ENCODE results near the gene LIME1.
"Not testable (repeated sequence)": the region's sequence is repeated elsewhere in the genome, so short reads cannot be mapped to it uniquely, and the experiment has no call there.

LIME1 gene

GRCh38 chr20:63718996-63719395 lies 17.5 kb upstream of the LIME1 start:
- no peak overlapping the region for H2BK15ac ChIP-seq (ENCODE audit: low read length)
- peaks cover 4% of the 10 kb centered on the region for H3K79me1 ChIP-seq (ENCODE audit: low read depth, low read length)
- no peak overlapping the region for H3K23ac ChIP-seq (ENCODE audit: low read depth, low read length, poor library complexity)
- H2AK5ac ChIP-seq (ENCODE audit: low read depth, low read length) = no peak overlapping the region
- H2BK5ac ChIP-seq (ENCODE audit: low read length) = no peak overlapping the region
- H3K9me3 ChIP-seq (replicated peaks in 1 of 2; ENCODE audit: control insufficient read depth in 2 of 2, insufficient read depth in 1 of 2, low read depth in 1 of 2, low read length in 2 of 2) = peaks cover 2 to 38% of the 10 kb centered on the region in 2 donors
- H2AFZ ChIP-seq (ENCODE audit: low read length) = no peak overlapping the region
- no peak overlapping the region for H3K4ac ChIP-seq (ENCODE audit: low read length)
- WGBS, 2 donors (ENCODE audit: extremely low coverage in 2 of 2, insufficient read length in 2 of 2, insufficient replicate concordance in 1 of 2) = no CpG with 5 or more reads among the region's 2 CpGs
- no peak overlapping the region for H3K4me2 ChIP-seq (ENCODE audit: insufficient read depth, low read length, poor library complexity, severe bottlenecking)
- H3K27me3 ChIP-seq (ENCODE audit: control insufficient read depth in 3 of 3, insufficient read depth in 3 of 3, low read depth in 1 of 3, low read length in 3 of 3) = no peaks in the 10 kb centered on the region
- H3K9ac ChIP-seq (ENCODE audit: low read depth, low read length, poor library complexity) = no peak overlapping the region
- H3K14ac ChIP-seq (ENCODE audit: low read length) = no peak overlapping the region
- H3K27ac ChIP-seq (replicated peaks; ENCODE audit: low read length) = no peak overlapping the region
- H3K18ac ChIP-seq (ENCODE audit: low read length) = no peak overlapping the region
- no peak overlapping the region for H2BK120ac ChIP-seq (ENCODE audit: low read depth, low read length)
- no peaks in the 10 kb centered on the region for H3K4me1 ChIP-seq (ENCODE audit: control insufficient read depth in 2 of 2, insufficient read depth in 1 of 2, low read depth in 1 of 2, low read length in 2 of 2)
- no peak overlapping the region for H2BK12ac ChIP-seq (ENCODE audit: low read length)
- H3K4me3 ChIP-seq (ENCODE audit: low read length in 2 of 2) = no peak overlapping the region
- H3K36me3 ChIP-seq (replicated peaks in 1 of 2; ENCODE audit: control insufficient read depth in 2 of 2, insufficient read depth in 2 of 2, low read length in 2 of 2) = peaks cover 14 to 71% of the 10 kb centered on the region in 2 donors
- no peak overlapping the region for H4K8ac ChIP-seq (ENCODE audit: low read depth, low read length)
- H4K91ac ChIP-seq (ENCODE audit: low read depth, low read length, poor library complexity) = no peak overlapping the region
- DNase-seq (ENCODE audit: low spot score) = no peak

- not testable (repeated sequence) for H2BK5ac ChIP-seq (ENCODE audit: low read length); H3K23ac ChIP-seq (ENCODE audit: low read depth, low read length, poor library complexity); H3K27me3 ChIP-seq (ENCODE audit: control insufficient read depth in 3 of 3, insufficient read depth in 3 of 3, low read depth in 1 of 3, low read length in 3 of 3); H3K4me3 ChIP-seq (ENCODE audit: low read length in 2 of 2); H3K27ac ChIP-seq (replicated peaks; ENCODE audit: low read length); H2BK15ac ChIP-seq (ENCODE audit: low read length); H2AK5ac ChIP-seq (ENCODE audit: low read depth, low read length); DNase-seq (ENCODE audit: low spot score); H4K8ac ChIP-seq (ENCODE audit: low read depth, low read length); H3K4me1 ChIP-seq (ENCODE audit: control insufficient read depth in 2 of 2, insufficient read depth in 1 of 2, low read depth in 1 of 2, low read length in 2 of 2); H2BK12ac ChIP-seq (ENCODE audit: low read length); H3K14ac ChIP-seq (ENCODE audit: low read length); H3K9ac ChIP-seq (ENCODE audit: low read depth, low read length, poor library complexity); H3K18ac ChIP-seq (ENCODE audit: low read length); H3K4me2 ChIP-seq (ENCODE audit: insufficient read depth, low read length, poor library complexity, severe bottlenecking); H3K79me1 ChIP-seq (ENCODE audit: low read depth, low read length); H2AFZ ChIP-seq (ENCODE audit: low read length); H3K4ac ChIP-seq (ENCODE audit: low read length); H2BK120ac ChIP-seq (ENCODE audit: low read depth, low read length); H4K91ac ChIP-seq (ENCODE audit: low read depth, low read length, poor library complexity)
- Histone ChIP-seq H3K36me3 (replicated peaks in 1 of 2; ENCODE audit: control insufficient read depth in 2 of 2, insufficient read depth in 2 of 2, low read length in 2 of 2) (peaks cover 8 to 52% of the 10 kb centered on the region in 2 donors), H3K9me3 (replicated peaks in 1 of 2; ENCODE audit: control insufficient read depth in 2 of 2, insufficient read depth in 1 of 2, low read depth in 1 of 2, low read length in 2 of 2) (peaks cover 0 to 32% of the 10 kb centered on the region in 2 donors)
- WGBS, 2 donors (ENCODE audit: extremely low coverage in 2 of 2, insufficient read length in 2 of 2, insufficient replicate concordance in 1 of 2) = no CpG with 5 or more reads among the region's 2 CpGs
These were observed 13.4 kb upstream of the LIME1 start for GRCh38 chr20:63722967-63723622.

GRCh38 chr20:63730189-63730733 lies 6.2 kb upstream of the LIME1 start:
- H4K91ac ChIP-seq (ENCODE audit: low read depth, low read length, poor library complexity); H3K9ac ChIP-seq (ENCODE audit: low read depth, low read length, poor library complexity); H2BK120ac ChIP-seq (ENCODE audit: low read depth, low read length); H3K4me3 ChIP-seq (ENCODE audit: low read length in 2 of 2); H3K4me2 ChIP-seq (ENCODE audit: insufficient read depth, low read length, poor library complexity, severe bottlenecking); H3K14ac ChIP-seq (ENCODE audit: low read length); H3K27ac ChIP-seq (replicated peaks; ENCODE audit: low read length); H2BK12ac ChIP-seq (ENCODE audit: low read length); H3K23ac ChIP-seq (ENCODE audit: low read depth, low read length, poor library complexity); H2BK5ac ChIP-seq (ENCODE audit: low read length); H3K18ac ChIP-seq (ENCODE audit: low read length); H3K4me1 ChIP-seq (ENCODE audit: control insufficient read depth in 2 of 2, insufficient read depth in 1 of 2, low read depth in 1 of 2, low read length in 2 of 2); H2AK5ac ChIP-seq (ENCODE audit: low read depth, low read length); DNase-seq (ENCODE audit: low spot score); H4K8ac ChIP-seq (ENCODE audit: low read depth, low read length); H3K4ac ChIP-seq (ENCODE audit: low read length); H2AFZ ChIP-seq (ENCODE audit: low read length); H3K27me3 ChIP-seq (ENCODE audit: control insufficient read depth in 3 of 3, insufficient read depth in 3 of 3, low read depth in 1 of 3, low read length in 3 of 3); H2BK15ac ChIP-seq (ENCODE audit: low read length): not testable (repeated sequence)
- H3K36me3 ChIP-seq (replicated peaks in 1 of 2; ENCODE audit: control insufficient read depth in 2 of 2, insufficient read depth in 2 of 2, low read length in 2 of 2) = peaks cover 30 to 56% of the 10 kb centered on the region in 2 donors
- peaks cover 3 to 12% of the 10 kb centered on the region in 2 donors for H3K9me3 ChIP-seq (replicated peaks in 1 of 2; ENCODE audit: control insufficient read depth in 2 of 2, insufficient read depth in 1 of 2, low read depth in 1 of 2, low read length in 2 of 2)
- WGBS, 2 donors (ENCODE audit: extremely low coverage in 2 of 2, insufficient read length in 2 of 2, insufficient replicate concordance in 1 of 2) = no CpG with 5 or more reads among the region's 18 CpGs
- peaks cover 24% of the 10 kb centered on the region for H3K79me1 ChIP-seq (ENCODE audit: low read depth, low read length)

GRCh38 chr20:63731410-63731809 lies 5.1 kb upstream of the LIME1 start:
- H3K79me1 ChIP-seq (ENCODE audit: low read depth, low read length) = peaks cover 24% of the 10 kb centered on the region
- H3K18ac ChIP-seq (ENCODE audit: low read length) = no peak overlapping the region
- H2BK5ac ChIP-seq (ENCODE audit: low read length) = no peak overlapping the region
- no CpG with 5 or more reads among the region's 5 CpGs for WGBS, 2 donors (ENCODE audit: extremely low coverage in 2 of 2, insufficient read length in 2 of 2, insufficient replicate concordance in 1 of 2)
- no peak overlapping the region for H3K4ac ChIP-seq (ENCODE audit: low read length)
- H2BK12ac ChIP-seq (ENCODE audit: low read length) = peak overlapping the region; percentile 8
- H3K4me1 ChIP-seq (ENCODE audit: control insufficient read depth in 2 of 2, insufficient read depth in 1 of 2, low read depth in 1 of 2, low read length in 2 of 2) = peaks cover 0 to 1% of the 10 kb centered on the region in 2 donors
- peak overlapping the region; percentile 23 for H4K8ac ChIP-seq (ENCODE audit: low read depth, low read length)
- peaks cover 3 to 5% of the 10 kb centered on the region in 2 donors for H3K9me3 ChIP-seq (replicated peaks in 1 of 2; ENCODE audit: control insufficient read depth in 2 of 2, insufficient read depth in 1 of 2, low read depth in 1 of 2, low read length in 2 of 2)
- H2BK120ac ChIP-seq (ENCODE audit: low read depth, low read length) = no peak overlapping the region
- H3K4me3 ChIP-seq (ENCODE audit: low read length in 2 of 2) = no peak overlapping the region
- H3K4me2 ChIP-seq (ENCODE audit: insufficient read depth, low read length, poor library complexity, severe bottlenecking) = no peak overlapping the region
- H3K27me3 ChIP-seq (ENCODE audit: control insufficient read depth in 3 of 3, insufficient read depth in 3 of 3, low read depth in 1 of 3, low read length in 3 of 3) = no peaks in the 10 kb centered on the region
- DNase-seq (ENCODE audit: low spot score) = no peak
- H3K9ac ChIP-seq (ENCODE audit: low read depth, low read length, poor library complexity) = peak overlapping the region; percentile 30
- no peak overlapping the region for H3K14ac ChIP-seq (ENCODE audit: low read length)
- H3K36me3 ChIP-seq (replicated peaks in 1 of 2; ENCODE audit: control insufficient read depth in 2 of 2, insufficient read depth in 2 of 2, low read length in 2 of 2) = peaks cover 37 to 64% of the 10 kb centered on the region in 2 donors
- H3K23ac ChIP-seq (ENCODE audit: low read depth, low read length, poor library complexity) = no peak overlapping the region
- H2AFZ ChIP-seq (ENCODE audit: low read length) = no peak overlapping the region
- no peak overlapping the region for H3K27ac ChIP-seq (replicated peaks; ENCODE audit: low read length)
- no peak overlapping the region for H4K91ac ChIP-seq (ENCODE audit: low read depth, low read length, poor library complexity)
- H2AK5ac ChIP-seq (ENCODE audit: low read depth, low read length) = no peak overlapping the region
- no peak overlapping the region for H2BK15ac ChIP-seq (ENCODE audit: low read length)

Measured in neuronal stem cell (in vitro differentiated cells).